SK-N-SH (cell line): ENCODE data around the gene MAST2. TPM values are rescaled to one million over a fixed set of nuclear protein-coding genes. Genes with fewer than 3 reads are reported as not detected.

Source experiments
- CTCF ChIA-PET: fragments of 300-600, 350-600 bp; formaldehyde crosslinking; extraction: SDS; loops from one replicate; lab custom pipeline; 2021; lab: Yijun Ruan, JAX
- POLR2A ChIA-PET: fragments of 350-600 bp; sonication (Branson Sonifier 250); formaldehyde crosslinking; extraction: SDS; loops from one replicate; lab custom pipeline; 2020; ENCODE audit warnings: antibody characterized with exemption, inconsistent platforms; lab: Yijun Ruan, JAX
- DNase-seq: peaks from one replicate; pipeline ENCODE4 v3.0.0; 2012
- H2AFZ ChIP-seq: fragments of 200-600 bp; sonication (generic); 2 replicates; pipeline ENCODE4 v1.8.1; 2016; ENCODE audit warnings: antibody characterized with exemption, mild to moderate bottlenecking, low read depth
- H3F3A ChIP-seq: fragments of 200-600 bp; sonication (generic); replicated peaks from 2 replicates; pipeline ENCODE3; 2016; ENCODE audit warnings: antibody characterized with exemption, mild to moderate bottlenecking; ENCODE audit not compliant: insufficient read depth
- H3K27ac ChIP-seq, 2 experiments: fragments of 200-500 bp in 1 of 2; fragments of 200-600 bp in 1 of 2; sonication (Bioruptor generic) in 1 of 2; sonication (generic), shearing (Covaris generic) in 1 of 2; 2 replicates each; pipeline versions ENCODE4 v1.5.1 to v1.6.1; 2014 to 2016; ENCODE audit warnings: low read depth in 2 of 2, inconsistent platforms in 1 of 2, low read length in 1 of 2, mild to moderate bottlenecking in 1 of 2, mixed read lengths in 1 of 2
- H3K27me3 ChIP-seq: fragments of 200-600 bp; sonication (generic), shearing (Covaris generic); 2 replicates; pipeline ENCODE4 v1.6.1; 2016; ENCODE audit warnings: mixed run types; ENCODE audit not compliant: insufficient read depth
- H3K36me3 ChIP-seq, 2 experiments: fragments of 200-500 bp in 1 of 2; fragments of 200-600 bp in 1 of 2; sonication (Bioruptor generic) in 1 of 2; sonication (generic) in 1 of 2; replicated peaks in 1 of 2; 2 replicates each; pipeline versions ENCODE3 to v1.5.1; 2014 to 2016; ENCODE audit warnings: low read length in 1 of 2, mild to moderate bottlenecking in 1 of 2; ENCODE audit not compliant: insufficient read depth in 2 of 2, control insufficient read depth in 1 of 2
- H3K4me1 ChIP-seq, 2 experiments: fragments of 200-500 bp in 1 of 2; fragments of 200-600 bp in 1 of 2; sonication (Bioruptor generic) in 1 of 2; sonication (generic), shearing (Covaris generic) in 1 of 2; 2 replicates each; pipeline versions ENCODE4 v1.5.1 to v1.6.1; 2014 to 2016; ENCODE audit warnings: low read depth in 1 of 2, low read length in 1 of 2, mixed run types in 1 of 2; ENCODE audit not compliant: insufficient read depth in 2 of 2, control insufficient read depth in 1 of 2
- H3K4me2 ChIP-seq: fragments of 200-600 bp; sonication (generic), shearing (Covaris generic); 2 replicates; pipeline ENCODE4 v1.6.1; 2017; ENCODE audit warnings: mixed run types
- H3K4me3 ChIP-seq, 2 experiments: fragments of 200-500 bp in 1 of 2; fragments of 200-600 bp in 1 of 2; sonication (Bioruptor generic) in 1 of 2; sonication (generic), shearing (Covaris generic) in 1 of 2; 2 replicates each; pipeline versions ENCODE4 v1.5.1 to v1.8.1; 2014 to 2016; ENCODE audit warnings: low read depth in 2 of 2, inconsistent platforms in 1 of 2, low read length in 1 of 2, mild to moderate bottlenecking in 1 of 2, mixed read lengths in 1 of 2, moderate library complexity in 1 of 2
- H3K79me2 ChIP-seq: fragments of 200-600 bp; sonication (generic); 2 replicates; pipeline ENCODE4 v1.8.1; 2017; ENCODE audit warnings: mild to moderate bottlenecking; ENCODE audit not compliant: insufficient read depth
- H3K9ac ChIP-seq: fragments of 200-600 bp; sonication (generic); 2 replicates; pipeline ENCODE4 v1.6.1; 2017; ENCODE audit warnings: mixed run types
- H3K9me2 ChIP-seq: fragments of 200-600 bp; sonication (generic); 2 replicates; pipeline ENCODE4 v1.6.1; 2017; ENCODE audit warnings: mixed run types
- H3K9me3 ChIP-seq: fragments of 200-600 bp; sonication (generic); 2 replicates; pipeline ENCODE4 v1.6.1; 2017; ENCODE audit warnings: mixed run types, mild to moderate bottlenecking, moderate library complexity
- H4K20me1 ChIP-seq: fragments of 200-600 bp; sonication (generic); 2 replicates; pipeline ENCODE4 v1.6.1; 2017; ENCODE audit warnings: mild to moderate bottlenecking, mixed run types; ENCODE audit not compliant: insufficient read depth
- EZH2phosphoT487 ChIP-seq: fragments of 200-600 bp; sonication (generic); IDR thresholded peaks from 2 replicates; pipeline ENCODE4 v1.6.1; 2017; ENCODE audit warnings: low read depth, mixed run types, mild to moderate bottlenecking, antibody characterized with exemption, moderate library complexity, borderline replicate concordance
- FOSL2 ChIP-seq: IDR thresholded peaks from 2 replicates; pipeline ENCODE4 v1.4.0; 2012; ENCODE audit warnings: low read depth, mild to moderate bottlenecking, moderate library complexity, borderline replicate concordance
- JUND ChIP-seq: IDR thresholded peaks from 2 replicates; pipeline ENCODE4 v1.4.0; 2012
- MXI1 ChIP-seq: IDR thresholded peaks from 2 replicates; pipeline ENCODE4 v1.6.1; 2012; ENCODE audit warnings: mild to moderate bottlenecking, low read depth, low read length, improper control_type of control experiment
- NFIC ChIP-seq: IDR thresholded peaks from 2 replicates; pipeline ENCODE4 v1.4.0; 2012; ENCODE audit warnings: borderline replicate concordance
- RXRA ChIP-seq: IDR thresholded peaks from 2 replicates; pipeline ENCODE4 v1.4.0; 2012; ENCODE audit warnings: low read depth, mild to moderate bottlenecking, borderline replicate concordance
- TAF1 ChIP-seq: IDR thresholded peaks from 2 replicates; pipeline ENCODE4 v1.6.1; 2012; ENCODE audit warnings: low read depth, mild to moderate bottlenecking, low read length, moderate library complexity, borderline replicate concordance
- TCF12 ChIP-seq: IDR thresholded peaks from 2 replicates; pipeline ENCODE4 v1.4.0; 2012
- TEAD4 ChIP-seq: IDR thresholded peaks from 2 replicates; pipeline ENCODE4 v1.4.0; 2012; ENCODE audit warnings: mild to moderate bottlenecking, borderline replicate concordance; ENCODE audit not compliant: insufficient read depth
- whole genome bisulfite sequencing: methylation state at CpG from one replicate; pipeline ENCODE4 v1.1.6; 2017; ENCODE audit warnings: low lambda C conversion rate; 5-methylcytosine and 5-hydroxymethylcytosine counted together
- polyA plus RNA-seq, 3 experiments: library from polyadenylated mRNA; depleted of rRNA; stranded (reverse); fragments of >200 nt; gene quantifications; 2 replicates each; pipeline ENCODE4 v1.2.3, GENCODE V29; 2012
- TF ChIP-seq, protein P1 (sequence below): IDR thresholded peaks from 2 replicates; pipeline ENCODE4; 2012
- TF ChIP-seq, protein P2 (sequence below): fragments of 150-350 bp; IDR thresholded peaks from 2 replicates; pipeline ENCODE4 v1.6.1; 2016; ENCODE audit warnings: mild to moderate bottlenecking, low read depth, low read length
- TF ChIP-seq, protein P3 (sequence below): IDR thresholded peaks from 2 replicates; pipeline ENCODE4 v1.4.0; 2012; ENCODE audit warnings: low read depth, borderline replicate concordance

The MAST2 gene
- polyA plus RNA-seq, 1 of the 3 experiments (the other 2 are of a cell fraction): 53.4 TPM

DNA sequence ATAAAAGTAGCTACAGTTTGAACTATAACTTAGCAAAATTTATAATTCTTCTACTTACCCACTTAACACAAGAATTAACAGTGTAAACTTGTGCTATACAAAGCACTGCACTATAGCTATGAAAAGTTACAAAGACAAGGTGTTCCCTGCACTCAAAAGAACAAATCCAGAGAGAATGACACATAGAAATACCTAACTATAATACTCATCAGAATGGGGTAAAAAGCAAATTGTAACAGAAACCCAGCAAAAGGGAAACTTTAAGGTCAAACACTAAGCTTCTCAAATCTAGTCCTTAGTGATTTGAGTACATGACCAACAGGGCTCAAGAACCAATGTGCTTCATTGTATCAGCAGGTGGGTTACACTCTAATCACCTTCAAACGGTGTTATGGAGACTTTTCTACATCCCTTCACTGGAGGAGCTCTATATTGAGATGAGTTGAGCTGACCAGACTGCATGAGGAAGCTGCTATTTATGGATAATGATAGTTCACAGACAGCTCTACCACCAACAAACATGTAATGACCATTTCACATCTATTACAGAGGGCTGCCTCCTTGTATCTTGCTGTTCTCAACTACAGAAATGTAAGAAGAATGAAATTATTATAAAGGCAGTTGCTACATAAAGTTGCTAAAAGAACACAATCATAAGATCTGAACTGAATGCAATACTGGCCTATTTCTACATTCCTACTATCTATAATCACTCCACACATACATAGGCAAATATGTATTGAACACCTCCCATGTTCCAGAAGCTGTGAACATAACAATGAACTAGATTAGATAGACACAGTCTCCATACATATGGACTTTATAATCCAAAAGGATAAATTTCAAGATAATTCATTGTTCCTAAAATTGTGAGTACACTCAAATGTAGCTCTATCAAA, 281.4 kb downstream of the MAST2 start:
- Histone ChIP-seq H3K9me3 (no peaks in the 10 kb centered on the region), H3K9ac (no peak overlapping the region), H4K20me1 (no peaks in the 10 kb centered on the region), H3K27me3 (no peaks in the 10 kb centered on the region), H3K4me3 (no peak overlapping the region), H3K36me3 (no peaks in the 10 kb centered on the region), H3K4me2 (peak overlapping the region; percentile 41), H2AFZ (no peak overlapping the region), H3K9me2 (no peaks in the 10 kb centered on the region), H3F3A (peaks cover 13% of the 10 kb centered on the region), H3K4me1 (peaks cover 0 to 12% of the 10 kb centered on the region in 2 experiments; a peak in 2 of 4 replicates), H3K27ac (peak overlapping the region in 1 of 2 experiments; percentile 57; a peak in 2 of 4 replicates), H3K79me2 (peaks cover 23% of the 10 kb centered on the region)
- POLR2A ChIA-PET: no interaction called here
- no peak for DNase-seq
- WGBS: 70% methylated on average over 1 of the region's 1 CpG
- CTCF ChIA-PET: interaction anchor here (0.9 to 2.3 kb wide), 3 partner anchors 10 to 139 kb away, joined by 3 to 5 read pairs (median 3); no protein-coding TSS in a partner anchor
- TF ChIP-seq, protein P1, sequence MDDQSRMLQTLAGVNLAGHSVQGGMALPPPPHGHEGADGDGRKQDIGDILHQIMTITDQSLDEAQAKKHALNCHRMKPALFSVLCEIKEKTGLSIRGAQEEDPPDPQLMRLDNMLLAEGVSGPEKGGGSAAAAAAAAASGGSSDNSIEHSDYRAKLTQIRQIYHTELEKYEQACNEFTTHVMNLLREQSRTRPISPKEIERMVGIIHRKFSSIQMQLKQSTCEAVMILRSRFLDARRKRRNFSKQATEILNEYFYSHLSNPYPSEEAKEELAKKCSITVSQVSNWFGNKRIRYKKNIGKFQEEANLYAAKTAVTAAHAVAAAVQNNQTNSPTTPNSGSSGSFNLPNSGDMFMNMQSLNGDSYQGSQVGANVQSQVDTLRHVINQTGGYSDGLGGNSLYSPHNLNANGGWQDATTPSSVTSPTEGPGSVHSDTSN: no peak
- TF ChIP-seq RXRA: no peak
- no peak for TF ChIP-seq TAF1
- TF ChIP-seq MXI1: no peak
- TF ChIP-seq, protein P2, sequence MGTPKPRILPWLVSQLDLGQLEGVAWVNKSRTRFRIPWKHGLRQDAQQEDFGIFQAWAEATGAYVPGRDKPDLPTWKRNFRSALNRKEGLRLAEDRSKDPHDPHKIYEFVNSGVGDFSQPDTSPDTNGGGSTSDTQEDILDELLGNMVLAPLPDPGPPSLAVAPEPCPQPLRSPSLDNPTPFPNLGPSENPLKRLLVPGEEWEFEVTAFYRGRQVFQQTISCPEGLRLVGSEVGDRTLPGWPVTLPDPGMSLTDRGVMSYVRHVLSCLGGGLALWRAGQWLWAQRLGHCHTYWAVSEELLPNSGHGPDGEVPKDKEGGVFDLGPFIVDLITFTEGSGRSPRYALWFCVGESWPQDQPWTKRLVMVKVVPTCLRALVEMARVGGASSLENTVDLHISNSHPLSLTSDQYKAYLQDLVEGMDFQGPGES: no peak
- TF ChIP-seq EZH2phosphoT487: no peak
- peak; percentile 50; the same call in 1 of the 2 replicates for TF ChIP-seq JUND
- TF ChIP-seq NFIC: no peak
- no peak for TF ChIP-seq TEAD4
- TF ChIP-seq, protein P3, sequence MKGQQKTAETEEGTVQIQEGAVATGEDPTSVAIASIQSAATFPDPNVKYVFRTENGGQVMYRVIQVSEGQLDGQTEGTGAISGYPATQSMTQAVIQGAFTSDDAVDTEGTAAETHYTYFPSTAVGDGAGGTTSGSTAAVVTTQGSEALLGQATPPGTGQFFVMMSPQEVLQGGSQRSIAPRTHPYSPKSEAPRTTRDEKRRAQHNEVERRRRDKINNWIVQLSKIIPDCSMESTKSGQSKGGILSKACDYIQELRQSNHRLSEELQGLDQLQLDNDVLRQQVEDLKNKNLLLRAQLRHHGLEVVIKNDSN: no peak
- peak; percentile 62; the same call in 1 of the 2 replicates for TF ChIP-seq FOSL2
- TF ChIP-seq TCF12: 0 out of 2 replicates have a peak, but pooled peaks have one; percentile 9

Other genes starting within 250 kb of the MAST2 start
- 152 and 153 TPM in 2 replicates for gene NASP, start 219.6 kb upstream of the MAST2 start, polyA plus RNA-seq (2012; rRNA removed)
- gene CCDC17, start 179.6 kb upstream of the MAST2 start, polyA plus RNA-seq (2012; rRNA removed): 0.31 and 0.41 TPM in 2 replicates
- gene GPBP1L1, start 117.1 kb upstream of the MAST2 start, polyA plus RNA-seq (2012; rRNA removed): 28.5 and 38.1 TPM in 2 replicates
- gene TMEM69, start 115.4 kb upstream of the MAST2 start, polyA plus RNA-seq (2012; rRNA removed): 46.1 and 74.0 TPM in 2 replicates
- 3.2 and 4.7 TPM in 2 replicates for gene IPP, start 53.0 kb upstream of the MAST2 start, polyA plus RNA-seq (2012; rRNA removed)